ENCODE data around the gene ZNF768.

DNA sequence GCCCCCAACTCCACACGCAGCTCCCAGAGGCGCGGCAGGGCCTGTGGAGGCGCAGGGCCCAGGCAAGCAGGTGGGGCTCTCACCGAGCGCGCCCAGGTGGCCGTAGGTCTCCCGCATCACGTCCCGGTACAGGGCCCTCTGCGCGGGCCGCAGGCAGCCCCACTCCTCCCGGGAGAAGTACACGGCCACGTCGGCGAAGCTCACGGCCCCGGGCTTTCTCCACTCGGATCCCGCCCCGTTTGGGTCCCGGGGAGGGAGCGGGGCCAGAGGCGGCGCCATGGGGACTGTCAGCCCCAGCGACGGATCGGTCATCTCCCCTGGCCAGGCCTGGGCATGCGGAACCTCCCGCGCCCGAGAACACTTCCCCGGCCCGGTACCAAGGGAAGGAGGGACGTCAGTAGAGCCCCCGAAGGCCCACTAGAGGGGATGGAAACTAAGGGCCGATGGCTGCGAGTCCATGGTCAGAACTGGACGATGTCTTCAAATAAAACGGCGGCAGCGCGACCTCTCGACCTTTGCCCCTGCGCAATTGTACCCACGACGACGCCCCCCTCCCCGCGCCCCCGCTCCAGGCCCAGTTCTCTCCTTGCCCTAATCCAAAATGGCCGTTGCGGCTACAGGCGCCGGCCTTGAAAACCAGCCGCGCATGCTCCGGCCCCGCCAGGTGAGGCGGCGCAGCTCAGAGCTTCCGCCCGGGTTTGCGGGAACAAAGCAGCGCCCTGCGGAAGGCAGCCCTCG lies 8.2 kb upstream of the ZNF768 start, which contains the start of gene ZNF747:
- TF ChIP-seq, protein P1, sequence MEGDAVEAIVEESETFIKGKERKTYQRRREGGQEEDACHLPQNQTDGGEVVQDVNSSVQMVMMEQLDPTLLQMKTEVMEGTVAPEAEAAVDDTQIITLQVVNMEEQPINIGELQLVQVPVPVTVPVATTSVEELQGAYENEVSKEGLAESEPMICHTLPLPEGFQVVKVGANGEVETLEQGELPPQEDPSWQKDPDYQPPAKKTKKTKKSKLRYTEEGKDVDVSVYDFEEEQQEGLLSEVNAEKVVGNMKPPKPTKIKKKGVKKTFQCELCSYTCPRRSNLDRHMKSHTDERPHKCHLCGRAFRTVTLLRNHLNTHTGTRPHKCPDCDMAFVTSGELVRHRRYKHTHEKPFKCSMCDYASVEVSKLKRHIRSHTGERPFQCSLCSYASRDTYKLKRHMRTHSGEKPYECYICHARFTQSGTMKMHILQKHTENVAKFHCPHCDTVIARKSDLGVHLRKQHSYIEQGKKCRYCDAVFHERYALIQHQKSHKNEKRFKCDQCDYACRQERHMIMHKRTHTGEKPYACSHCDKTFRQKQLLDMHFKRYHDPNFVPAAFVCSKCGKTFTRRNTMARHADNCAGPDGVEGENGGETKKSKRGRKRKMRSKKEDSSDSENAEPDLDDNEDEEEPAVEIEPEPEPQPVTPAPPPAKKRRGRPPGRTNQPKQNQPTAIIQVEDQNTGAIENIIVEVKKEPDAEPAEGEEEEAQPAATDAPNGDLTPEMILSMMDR (IDR thresholded peaks at IDR 0.05) = no peak
- TF ChIP-seq EZH2 (IDR thresholded peaks at IDR 0.05; ENCODE audit: borderline replicate concordance, insufficient read depth, low read depth, low read length, poor library complexity, severe bottlenecking) = no peak
